CD4-positive, alpha-beta T cell treated with Interleukin-15 for 4 hours (primary cell): ENCODE measurements around the gene SAMD13.
"Not testable (repeated sequence)": the region's sequence is repeated elsewhere in the genome, so short reads cannot be mapped to it uniquely, and the experiment has no call there.

Source experiments
- DNase-seq: peaks from one replicate; pipeline ENCODE4 v3.0.0-alpha.2; 2020; ENCODE audit warnings: low spot score

SAMD13 gene

DNA sequence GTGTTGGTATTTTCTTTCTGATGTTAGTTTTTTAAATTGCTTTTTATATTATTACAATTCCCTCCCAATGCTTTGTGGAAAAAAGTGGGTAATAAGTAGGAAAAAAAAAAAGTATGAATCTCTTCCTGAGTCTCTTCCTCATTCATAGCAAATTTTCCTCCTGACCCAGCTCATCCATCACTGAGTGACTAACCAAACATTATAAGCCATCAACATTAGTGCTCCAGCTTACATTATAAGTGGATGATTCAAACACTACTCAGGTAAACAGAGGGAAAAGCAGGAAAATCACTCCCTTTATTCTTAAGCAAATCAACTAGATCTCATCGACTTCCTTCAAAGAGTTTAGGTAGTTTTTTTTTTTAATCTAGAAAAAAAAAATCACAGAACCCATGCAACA is 15.4 kb upstream of the SAMD13 start:
- DNase-seq = no peak

DNA sequence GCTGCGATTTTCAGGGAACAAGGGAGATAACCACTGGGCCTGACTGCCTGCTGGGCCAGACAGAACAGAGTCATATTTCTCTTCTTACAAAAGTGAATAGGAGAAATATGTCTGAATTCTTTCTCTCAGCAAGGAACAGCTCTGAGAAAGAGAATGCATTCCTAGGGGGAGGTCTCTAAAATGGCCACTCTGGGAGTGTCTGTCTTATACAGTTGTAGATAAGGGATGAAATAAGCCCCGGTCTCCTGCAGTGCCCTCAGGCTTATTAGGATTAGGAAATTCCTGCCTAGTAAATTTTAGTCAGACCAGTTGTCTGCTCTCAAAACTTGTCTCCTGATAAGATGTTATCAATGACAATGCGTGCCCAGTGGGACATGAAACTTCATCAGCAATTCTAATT is 14.1 kb upstream of the SAMD13 start:
- DNase-seq = not testable (repeated sequence)

DNA sequence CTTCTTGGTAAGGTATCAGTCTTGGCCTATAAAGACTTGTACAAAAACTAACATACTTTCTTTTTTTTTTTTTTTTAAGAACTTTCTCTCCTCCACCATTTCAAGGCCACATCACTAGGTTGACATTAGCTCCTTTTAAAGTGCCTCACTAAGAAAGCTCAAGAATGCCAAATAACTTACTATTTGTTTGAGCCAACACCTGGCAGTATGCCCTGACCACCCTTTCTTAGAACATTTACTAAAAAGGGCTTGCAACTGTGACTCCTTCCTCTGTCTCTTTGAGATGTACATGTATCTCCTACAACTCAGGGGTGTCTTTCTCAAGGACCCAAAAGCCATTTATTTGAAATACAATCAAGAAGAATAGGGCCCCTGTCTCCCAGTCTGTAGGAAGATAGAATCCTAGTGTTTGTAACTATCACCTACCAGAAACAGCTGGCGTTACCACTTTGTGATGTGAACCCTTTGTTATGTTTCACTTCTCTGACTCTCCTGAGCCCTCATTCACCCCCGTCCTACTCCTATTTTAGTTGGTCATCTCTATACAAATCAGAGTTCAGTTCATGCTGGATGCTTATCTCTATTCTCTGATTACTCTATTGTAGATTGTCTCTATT is 12.2 kb upstream of the SAMD13 start:
- no peak for DNase-seq

DNA sequence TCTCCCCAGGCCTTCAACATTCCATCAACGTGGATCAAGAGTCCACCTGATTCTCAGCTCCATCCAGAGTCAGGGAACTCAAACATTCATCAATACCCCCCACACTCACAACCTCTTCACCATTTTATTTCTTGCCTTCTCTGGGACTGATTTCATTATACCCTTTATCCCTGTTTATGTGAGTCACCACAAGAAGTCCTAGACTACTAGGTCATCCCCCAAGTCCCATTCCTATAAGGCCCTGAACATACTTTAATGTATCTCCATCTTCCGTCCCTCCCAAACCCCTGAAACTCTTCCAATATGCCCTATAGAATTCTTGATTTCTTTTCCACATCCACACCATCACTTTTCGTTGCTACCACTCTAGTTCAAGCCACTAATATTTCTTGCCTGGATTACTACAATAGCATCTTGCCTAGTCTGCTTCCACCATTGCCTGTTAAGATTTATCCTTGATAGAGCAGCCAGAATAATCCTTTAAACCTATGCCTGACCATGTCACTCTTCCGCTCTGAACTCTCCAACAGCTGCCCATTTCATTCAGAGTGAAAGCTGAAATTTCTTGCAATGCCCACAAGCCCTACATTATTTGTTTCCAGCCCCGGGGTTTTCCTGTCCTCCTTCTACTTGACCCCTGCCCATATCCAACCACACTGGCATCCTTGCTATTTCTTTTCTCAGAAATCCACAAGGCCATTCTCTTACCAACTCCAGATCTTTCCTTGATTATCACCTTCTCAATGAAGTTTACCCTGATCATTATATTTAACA is 9.4 kb upstream of the SAMD13 start:
- DNase-seq = no peak

DNA sequence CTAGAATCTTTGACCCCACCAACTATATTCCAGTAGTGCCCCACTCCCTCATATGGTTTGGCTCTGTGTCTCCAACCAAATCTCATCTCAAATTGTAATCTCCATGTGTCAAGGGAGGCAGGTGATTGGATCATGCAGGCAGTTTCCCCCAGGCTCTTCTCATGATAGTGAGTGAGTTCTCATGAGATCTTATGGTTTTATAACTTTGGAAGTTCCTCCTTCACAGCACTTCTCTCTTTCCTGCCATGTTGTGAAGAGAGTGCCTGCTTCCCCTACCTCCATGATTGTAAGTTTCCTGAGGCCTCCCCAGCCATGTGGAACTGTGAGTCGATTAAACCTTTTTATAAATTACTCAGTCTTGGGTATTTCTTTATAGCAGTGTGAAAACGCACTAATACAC is 7.7 kb upstream of the SAMD13 start:
- no peak for DNase-seq

DNA sequence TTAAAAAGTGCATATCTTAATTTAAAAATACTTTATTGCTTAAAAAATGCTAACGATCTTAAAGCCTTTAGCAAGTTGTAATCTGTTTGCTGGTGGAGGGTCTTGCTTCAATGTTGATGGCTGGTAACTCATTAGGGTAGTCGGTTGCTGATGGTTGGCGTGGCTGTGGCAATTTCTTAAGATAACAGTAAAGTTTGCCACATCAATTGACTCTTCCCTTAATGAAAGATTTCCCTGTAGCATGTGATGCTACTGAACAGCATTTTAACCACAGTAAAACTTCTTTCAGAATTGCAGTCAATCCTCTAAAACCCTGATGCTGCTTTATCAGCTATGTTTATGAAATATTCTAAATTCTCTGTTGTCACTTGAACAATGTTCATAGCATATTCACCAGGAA is 6.8 kb upstream of the SAMD13 start:
- no peak for DNase-seq

DNA sequence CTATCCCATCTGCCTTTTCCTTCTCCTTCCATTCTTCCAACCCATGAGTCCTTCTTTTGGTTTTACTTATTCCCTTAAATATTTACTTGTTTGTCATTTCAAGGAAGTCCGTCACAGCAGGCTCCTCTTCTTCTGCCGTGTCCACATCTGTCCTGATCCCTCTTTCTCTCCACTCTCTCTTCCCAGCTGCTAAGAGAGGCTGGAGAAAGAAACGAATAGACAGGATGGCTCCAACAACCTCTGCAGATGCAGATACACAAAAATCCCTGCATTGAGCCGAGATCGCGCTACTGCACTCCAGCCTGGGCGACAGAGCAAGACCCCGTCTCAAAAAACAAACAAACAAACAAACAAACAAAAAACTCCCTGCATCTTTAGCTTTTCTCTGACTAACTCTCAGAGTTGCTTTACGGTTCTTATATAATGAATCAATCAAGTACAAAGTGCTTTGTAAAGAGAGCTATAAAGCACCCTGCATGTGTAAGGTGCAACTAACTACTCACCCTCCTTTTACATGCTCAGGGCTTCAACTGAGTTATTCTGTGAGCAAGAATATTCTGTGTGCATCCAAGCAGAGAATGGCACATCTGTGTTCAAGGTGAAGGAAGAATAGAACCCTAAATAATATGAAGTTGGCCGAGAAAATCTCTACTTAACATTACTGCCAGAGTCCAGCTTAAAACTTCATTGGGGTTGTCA is 3.8 kb upstream of the SAMD13 start:
- DNase-seq = no peak

DNA sequence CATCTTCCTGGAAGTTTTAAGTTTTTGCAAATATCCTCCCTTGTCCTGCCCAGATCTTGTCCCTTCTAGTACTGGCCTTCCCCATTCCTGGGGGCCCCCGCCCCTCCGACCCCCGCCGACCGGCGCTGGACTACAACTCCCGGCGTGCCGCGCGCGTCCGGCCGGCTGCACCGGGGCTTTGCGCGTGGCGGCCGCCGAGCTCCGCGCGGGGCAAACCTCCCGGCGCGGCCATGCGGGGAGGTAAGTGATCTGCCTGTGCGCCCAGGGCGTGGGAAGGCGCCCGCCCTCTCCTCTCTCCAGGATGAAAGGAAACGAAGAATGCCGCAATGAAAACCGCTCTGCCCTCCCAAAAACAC is 3.2 kb upstream of the SAMD13 start:
- peak; percentile 27 for DNase-seq

DNA sequence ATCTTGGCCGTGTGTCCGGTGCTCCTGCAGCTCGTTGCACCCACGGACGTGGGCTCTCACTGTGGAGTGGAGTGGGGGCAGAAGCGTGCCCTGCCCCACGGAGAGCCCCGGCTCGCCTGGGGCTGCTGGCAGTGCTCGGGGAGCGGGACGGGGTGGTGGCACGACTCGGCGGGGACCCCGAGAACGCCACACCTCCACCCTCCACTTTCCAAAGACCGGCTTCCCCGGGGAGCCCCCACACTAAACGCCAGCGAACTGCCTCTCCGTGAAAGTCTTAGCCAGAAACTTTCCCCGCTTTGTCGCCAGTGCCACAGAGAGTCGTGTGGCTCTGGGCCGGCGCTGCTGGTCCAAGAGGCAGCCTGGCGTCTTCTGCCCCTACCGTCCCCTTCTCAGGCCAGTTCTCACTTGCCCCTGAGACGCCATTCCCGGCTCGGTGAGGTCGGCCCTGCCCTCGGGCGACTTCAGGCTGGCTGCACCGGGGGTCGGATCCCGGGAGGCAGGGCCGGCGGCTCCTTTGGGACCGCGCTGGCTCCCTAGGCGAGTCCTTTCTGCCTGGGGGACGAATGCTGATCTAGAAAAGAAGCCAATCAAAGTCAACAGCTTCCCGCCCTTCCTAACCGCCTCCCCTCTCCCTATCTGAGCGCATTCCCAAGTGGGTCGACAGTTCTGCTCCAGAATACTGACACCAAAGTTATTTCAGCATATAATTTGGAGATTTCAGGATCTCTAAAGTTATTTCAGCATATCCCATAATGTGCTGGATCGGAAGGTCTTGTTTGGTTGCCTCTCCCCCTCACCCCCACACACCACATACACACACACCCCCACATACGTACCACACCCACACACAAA is 2.6 kb upstream of the SAMD13 start:
- DNase-seq = no peak

DNA sequence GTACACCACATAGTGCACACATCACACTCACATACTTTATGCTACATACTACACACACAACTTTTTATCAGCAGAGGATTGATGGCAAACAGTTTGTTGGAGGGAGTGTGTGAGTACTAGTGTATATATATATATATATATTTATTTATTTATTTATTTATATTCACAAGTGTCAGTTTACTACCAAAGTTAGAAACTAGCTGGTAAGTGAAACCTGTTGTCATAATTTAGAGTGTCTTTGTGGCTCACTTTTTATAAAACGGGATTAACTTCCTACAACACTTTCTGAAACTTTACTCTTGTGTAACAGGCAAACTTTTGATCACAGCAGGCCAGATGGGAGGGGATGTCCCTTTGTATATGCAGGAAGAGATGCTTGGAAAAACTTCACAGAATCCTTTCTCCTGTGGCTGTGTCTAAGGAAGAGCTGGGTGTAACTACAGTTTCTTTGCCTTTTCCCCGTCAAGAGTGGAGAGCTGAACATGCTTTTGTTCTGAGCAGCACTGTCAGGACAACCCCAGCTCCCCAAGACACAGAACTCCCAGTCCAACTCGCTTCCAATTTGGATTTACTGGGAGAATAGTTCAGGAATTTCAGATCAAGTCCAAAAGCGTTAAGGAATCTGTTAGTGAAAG is 1.9 kb upstream of the SAMD13 start:
- DNase-seq = no peak

DNA sequence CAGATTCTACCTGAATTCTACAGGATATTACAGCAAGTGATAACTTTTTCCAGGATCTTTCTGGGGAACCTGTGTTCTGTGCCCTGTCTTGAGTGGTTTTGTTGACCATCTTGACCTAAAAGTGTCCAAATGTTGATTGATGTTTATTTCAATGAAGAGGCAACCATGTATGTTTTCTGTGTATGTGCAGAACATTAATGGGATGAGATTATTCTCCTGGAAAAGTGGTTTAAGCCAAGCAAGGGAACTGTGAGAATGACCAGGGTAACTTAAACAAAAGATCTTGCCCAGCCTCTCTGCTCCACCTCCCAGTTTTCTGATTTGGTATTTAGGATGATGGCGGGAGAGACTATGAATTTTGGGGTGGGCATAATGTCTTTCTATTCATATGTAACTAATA is 1.0 kb upstream of the SAMD13 start:
- no peak for DNase-seq

DNA sequence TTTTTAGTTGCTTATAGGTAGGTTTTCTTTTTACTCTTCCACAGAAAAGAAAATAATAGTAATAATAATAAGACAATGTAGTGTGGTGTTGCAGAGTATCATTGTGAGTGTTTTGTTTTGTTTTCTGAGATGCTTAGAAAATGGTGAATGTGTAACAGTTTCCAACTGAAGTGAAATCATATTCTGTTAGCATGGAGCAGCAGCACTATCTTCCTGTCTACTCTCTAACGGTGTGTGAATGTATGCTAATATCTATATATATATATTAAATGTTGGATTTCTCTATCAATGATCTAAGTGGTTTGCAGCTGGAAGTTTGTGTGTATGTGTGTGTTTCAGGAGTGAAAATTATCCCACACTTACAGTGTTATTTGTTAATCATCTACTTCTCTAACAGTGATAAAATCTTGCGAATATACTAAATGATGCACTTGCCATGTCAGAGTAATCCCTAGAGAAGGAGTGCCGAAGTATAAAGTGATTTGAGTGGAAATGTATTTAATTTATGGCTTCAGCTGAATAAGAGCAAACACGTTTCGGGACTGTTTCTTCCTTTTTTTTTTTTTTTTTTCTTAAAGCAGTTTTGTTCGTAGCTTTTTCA is 377 bp downstream of the SAMD13 start:
- DNase-seq = no peak

DNA sequence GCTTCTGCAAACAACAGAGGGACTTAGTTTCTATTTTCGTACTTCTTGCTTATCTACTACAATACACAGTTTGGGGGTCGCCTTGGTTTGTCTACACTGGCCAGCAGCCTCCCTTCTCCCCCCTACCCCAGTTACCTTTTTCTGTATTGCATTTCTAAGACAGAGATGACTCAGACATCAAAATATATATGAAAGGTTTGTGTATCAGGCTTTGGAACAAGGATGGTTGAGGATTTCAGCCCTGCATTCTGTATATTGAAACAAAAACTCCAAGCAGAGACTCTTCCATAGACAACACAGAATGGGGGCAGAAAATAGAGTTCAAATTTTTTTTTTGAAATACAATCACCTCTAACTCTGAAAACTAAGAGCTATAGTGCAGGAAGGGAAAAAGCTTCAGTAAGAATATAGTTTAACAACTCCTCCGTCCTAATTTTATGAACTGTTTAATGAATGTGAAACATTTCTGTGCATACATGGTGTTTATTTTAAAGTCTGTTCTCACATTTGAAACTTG is 1.9 kb downstream of the SAMD13 start:
- DNase-seq = no peak

DNA sequence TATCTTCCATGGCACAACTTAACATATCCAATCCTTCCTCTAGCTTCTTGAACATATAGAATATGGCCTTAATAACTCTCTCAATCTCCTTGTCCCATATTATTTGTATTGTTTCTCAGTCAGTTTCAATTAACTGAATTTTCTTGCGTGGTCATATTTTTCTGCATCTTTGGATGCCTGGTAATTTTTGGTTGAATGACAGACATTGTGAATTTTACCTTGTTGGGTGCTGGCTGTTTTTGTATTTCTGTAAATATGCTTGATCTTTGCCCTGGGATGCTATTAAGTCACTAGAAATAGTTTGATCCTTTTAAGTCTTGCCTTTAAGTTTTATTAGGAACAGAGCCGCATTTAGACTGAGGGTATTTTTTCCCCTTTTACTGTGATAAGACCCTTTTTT is 5.9 kb downstream of the SAMD13 start:
- no peak for DNase-seq

DNA sequence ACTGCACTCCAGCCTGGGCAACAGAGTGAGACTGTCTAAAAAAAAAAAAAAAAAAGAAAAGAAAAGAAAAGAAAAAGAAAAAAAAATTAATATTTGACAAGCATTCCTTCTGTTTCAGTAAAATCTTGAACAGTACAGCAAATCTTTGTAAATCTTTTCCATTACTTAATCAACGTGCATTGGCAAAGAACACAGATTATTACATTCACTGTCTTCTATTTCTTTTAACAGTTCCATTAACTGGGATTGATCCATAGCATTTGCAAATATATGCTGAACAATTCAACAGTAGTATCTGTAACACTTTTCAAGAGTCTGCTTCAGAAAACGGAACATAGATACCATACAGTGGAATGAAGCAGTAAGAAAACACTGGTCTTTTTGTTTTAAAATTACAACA is 9.8 kb downstream of the SAMD13 start:
- no peak for DNase-seq

DNA sequence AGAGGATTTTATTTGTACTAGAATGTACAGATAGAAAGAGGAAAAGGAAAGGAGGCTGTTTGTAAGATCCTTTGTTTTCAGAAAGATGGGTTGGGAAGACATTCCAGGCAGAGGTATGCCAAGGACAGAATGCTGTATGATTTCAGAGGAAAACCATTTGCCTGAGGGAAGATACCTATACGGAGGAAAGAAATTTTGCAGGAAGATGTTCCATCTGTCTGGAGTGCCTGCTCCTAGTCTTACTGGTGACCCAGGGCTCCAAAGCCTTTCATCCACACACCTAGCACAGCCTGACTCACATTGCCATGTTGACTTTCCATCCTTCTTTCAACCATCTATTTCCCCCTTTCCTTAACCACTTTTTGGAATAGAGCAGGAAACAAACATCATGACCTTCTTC is 18.2 kb downstream of the SAMD13 start:
- no peak for DNase-seq

DNA sequence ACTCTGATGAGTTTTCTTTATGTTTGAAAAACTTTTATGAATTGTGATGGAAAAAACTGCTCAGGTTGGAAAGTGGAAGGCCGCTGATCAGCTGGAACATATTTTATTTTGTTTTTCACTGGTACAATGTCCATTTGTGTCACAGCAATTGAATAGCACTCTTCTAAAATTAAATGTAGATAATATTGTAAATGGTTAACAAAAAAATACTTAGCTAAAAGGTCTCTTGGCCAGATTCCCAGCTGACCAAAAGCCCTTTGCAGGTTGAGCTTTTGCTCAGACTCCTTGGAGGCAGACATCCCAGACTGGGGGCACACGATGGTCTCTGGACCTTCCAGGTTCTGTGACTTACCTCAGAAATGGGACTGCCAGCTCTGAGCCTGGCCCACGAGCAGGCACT is 26.3 kb downstream of the SAMD13 start:
- DNase-seq = no peak

DNA sequence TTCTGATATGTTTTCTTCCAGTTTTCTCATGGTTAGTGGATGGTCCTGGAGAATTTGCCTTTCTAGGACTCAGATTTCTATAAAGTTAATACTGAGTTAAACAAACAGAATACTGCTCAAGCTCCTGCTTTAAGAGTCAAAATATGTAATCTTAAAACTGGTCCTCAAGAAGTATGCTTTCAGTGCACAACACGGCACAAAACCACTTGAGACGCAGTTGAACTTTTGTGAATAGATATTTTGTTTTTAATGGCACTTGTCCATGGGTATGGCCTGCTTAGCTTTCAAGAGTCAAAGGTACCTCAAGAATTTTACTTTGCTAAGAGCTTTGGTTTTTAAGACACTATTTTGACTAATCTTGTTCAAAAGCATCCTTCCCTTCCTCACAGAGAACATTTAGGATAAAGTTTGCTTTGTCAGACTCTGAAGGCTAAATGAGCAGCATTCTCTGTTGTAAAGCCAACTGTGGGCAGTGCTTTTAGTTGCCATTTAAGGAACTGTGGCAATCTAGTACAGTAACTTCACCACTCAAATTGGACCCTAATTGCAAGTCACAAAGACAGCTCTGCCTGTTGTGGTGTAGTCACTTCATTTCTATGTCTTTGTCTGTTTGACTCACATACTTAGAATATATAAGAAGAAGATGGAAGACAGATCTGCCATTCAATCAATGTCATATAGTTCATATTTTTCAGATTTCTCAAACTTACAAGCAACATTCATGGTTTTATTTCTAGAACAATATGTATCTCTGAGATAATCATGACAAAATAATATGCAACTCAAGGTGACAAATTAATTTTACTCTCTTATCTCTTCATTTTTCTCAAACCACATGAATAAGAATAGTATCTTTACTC is 28.8 kb downstream of the SAMD13 start:
- DNase-seq = no peak

DNA sequence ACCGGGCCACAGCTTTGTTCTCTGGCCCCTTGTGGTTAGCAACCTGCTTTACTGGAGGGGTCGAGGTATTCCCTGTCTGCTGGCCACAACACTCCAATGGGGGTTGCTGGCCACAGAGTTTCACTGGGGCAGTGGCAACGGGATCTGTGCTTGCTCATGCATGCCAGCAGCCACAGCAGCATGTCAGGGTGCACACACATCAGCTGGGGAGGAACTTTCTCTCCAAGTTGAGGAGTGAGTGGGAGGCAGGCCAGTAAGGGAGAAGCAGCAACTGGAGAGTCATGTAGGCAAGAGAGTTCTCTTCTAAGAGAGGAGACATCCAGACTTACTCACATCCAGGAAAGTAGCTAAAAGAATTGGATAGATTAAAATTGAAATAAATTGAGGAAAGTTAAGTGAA is 38.0 kb downstream of the SAMD13 start:
- DNase-seq = no peak

DNA sequence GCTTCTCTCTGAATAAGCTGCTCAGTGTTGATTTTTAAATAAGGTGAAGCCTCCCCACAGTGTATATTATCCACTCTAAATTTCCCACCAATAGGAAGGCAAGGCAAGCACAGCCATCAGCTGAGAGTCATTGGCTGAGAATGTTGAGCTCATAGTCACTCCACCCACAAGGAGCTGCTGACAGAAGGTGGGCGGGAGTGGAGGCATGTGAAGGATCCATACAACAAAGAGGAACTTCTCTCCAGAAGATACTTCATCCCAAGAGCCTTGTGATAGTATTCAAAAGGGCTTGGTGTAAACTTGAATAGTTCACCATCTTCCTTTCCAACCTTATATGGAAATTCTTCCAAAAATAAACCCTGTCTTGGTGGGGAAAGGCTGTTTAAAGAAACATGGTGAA is 42.8 kb downstream of the SAMD13 start:
- DNase-seq = no peak

DNA sequence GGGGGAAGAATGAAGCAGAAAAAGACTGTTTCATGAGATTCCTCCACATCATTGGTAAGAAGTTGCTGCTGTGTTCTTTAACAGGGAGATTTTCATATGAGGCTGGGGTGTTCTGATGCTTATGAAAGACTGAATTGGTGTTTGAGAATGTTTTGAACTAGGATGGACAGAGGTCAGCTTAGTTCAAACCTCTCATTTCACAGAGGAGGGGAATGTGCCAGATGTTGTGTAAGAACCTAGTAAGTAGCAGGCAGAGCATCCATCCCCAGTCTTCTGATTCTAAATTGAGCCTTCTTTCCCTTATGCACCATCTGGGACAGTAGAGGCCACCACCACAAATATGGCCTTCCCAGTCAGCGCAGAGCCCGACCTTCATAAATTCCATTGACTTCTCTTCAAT is 43.7 kb downstream of the SAMD13 start:
- DNase-seq = no peak
